K562 (cell line): ENCODE measurements around the gene SPTBN5. TPM values are rescaled to one million over a fixed set of nuclear protein-coding genes. Genes with fewer than 3 reads are reported as not detected.

Experiments
- ATAC-seq: fragments of 200-7000 bp; cut with Tn5 transposase; 3 replicates; pipeline ENCODE4 v1.9.1; 2020; ENCODE audit warnings: moderate library complexity
- BruUV-seq: library from RNA; stranded (reverse); fragments of 400-500 nt; replicated peaks from 2 replicates; lab custom pipeline; 2021; lab: Mats Ljungman, UMichigan
- CTCF ChIA-PET: fragments of 300-600 bp; formaldehyde crosslinking; extraction: SDS; loops from one replicate; lab custom pipeline; 2021; ENCODE audit warnings: low intra/inter-chr PET ratio; lab: Yijun Ruan, JAX
- POLR2A ChIA-PET: fragments of 300-600, 350-650 bp; sonication (Branson Sonifier 250); formaldehyde crosslinking; extraction: SDS; loops from one replicate; lab custom pipeline; 2021; ENCODE audit warnings: antibody characterized with exemption, inconsistent platforms; lab: Yijun Ruan, JAX
- DNase-seq, 4 experiments: peaks; one replicate each; pipeline versions ENCODE4 v3.0.0 to v3.0.0-alpha.2; 2011 to 2018; ENCODE audit warnings: low spot score in 3 of 4, mixed read lengths in 3 of 4; ENCODE audit errors: extremely low read depth in 1 of 4
- FAIRE-seq: peaks from 2 replicates; lab custom pipeline; 2011; peaks lifted over from hg19 to GRCh38; lab: Jason Lieb, UNC
- H2AFZ ChIP-seq: 2 replicates; pipeline ENCODE4 v1.6.0; 2011; ENCODE audit warnings: low read depth, low read length, control low read depth, inconsistent platforms
- H3K27ac ChIP-seq: fragments of 200-600 bp; 3 replicates; pipeline ENCODE4 v1.8.0; 2011; ENCODE audit warnings: low read depth, mild to moderate bottlenecking, control low read depth, inconsistent platforms, low read length, moderate library complexity, mixed read lengths; ENCODE audit errors: extremely low read depth
- H3K27me3 ChIP-seq, 2 experiments: fragments of 300-600 bp in 1 of 2; 2 replicates in 1 of 2; 3 replicates in 1 of 2; pipeline versions ENCODE4 v1.6.0 to v1.8.0; 2011; ENCODE audit warnings: inconsistent platforms in 2 of 2, low read length in 2 of 2, mild to moderate bottlenecking in 1 of 2, mixed read lengths in 1 of 2, moderate library complexity in 1 of 2; ENCODE audit not compliant: control insufficient read depth in 2 of 2, insufficient read depth in 2 of 2
- H3K36me3 ChIP-seq: fragments of 300-600 bp; 3 replicates; pipeline ENCODE4 v1.8.0; 2011; ENCODE audit warnings: mild to moderate bottlenecking, low read length, inconsistent platforms; ENCODE audit not compliant: control insufficient read depth, insufficient read depth
- H3K4me1 ChIP-seq, 2 experiments: fragments of 200-600 bp in 1 of 2; replicated peaks in 1 of 2; 2 replicates in 1 of 2; 3 replicates in 1 of 2; pipeline versions ENCODE4 v1.5.1 to v1.8.0; 2011; ENCODE audit warnings: inconsistent platforms in 2 of 2, low read length in 2 of 2, mild to moderate bottlenecking in 1 of 2, mixed read lengths in 1 of 2, moderate library complexity in 1 of 2; ENCODE audit not compliant: control insufficient read depth in 2 of 2, insufficient read depth in 2 of 2
- H3K4me2 ChIP-seq: 2 replicates; pipeline ENCODE4 v1.6.1; 2011; ENCODE audit warnings: low read length, control low read depth, inconsistent platforms, mixed read lengths; ENCODE audit not compliant: insufficient read depth
- H3K4me3 ChIP-seq: fragments of 200-600 bp; sonication (generic), shearing (Covaris generic); 2 replicates; pipeline ENCODE4 v1.5.1; 2016; ENCODE audit warnings: control low read depth, inconsistent platforms
- H3K79me2 ChIP-seq: fragments of 200-600 bp; 3 replicates; pipeline ENCODE4 v1.8.0; 2011; ENCODE audit warnings: low read length, inconsistent platforms; ENCODE audit not compliant: control insufficient read depth, insufficient read depth
- H3K9ac ChIP-seq, 2 experiments: 2 replicates each; pipeline versions ENCODE4 v1.6.0 to v1.6.1; 2011; ENCODE audit warnings: low read depth in 2 of 2, low read length in 2 of 2, control low read depth in 1 of 2, inconsistent platforms in 1 of 2, mild to moderate bottlenecking in 1 of 2, mixed read lengths in 1 of 2; ENCODE audit not compliant: insufficient read depth in 1 of 2
- H3K9me1 ChIP-seq: one replicate; pipeline ENCODE4 v1.6.0; 2011; ENCODE audit warnings: inconsistent platforms, mild to moderate bottlenecking, low read length, moderate library complexity; ENCODE audit not compliant: control insufficient read depth, insufficient read depth
- H3K9me3 ChIP-seq: replicated peaks from 2 replicates; pipeline ENCODE4 v1.5.1; 2011; ENCODE audit warnings: low read depth, low read length, inconsistent platforms; ENCODE audit not compliant: control insufficient read depth, insufficient read depth
- H4K20me1 ChIP-seq: replicated peaks from 2 replicates; pipeline ENCODE4 v1.6.1; 2011; ENCODE audit warnings: low read length, inconsistent platforms, mixed read lengths; ENCODE audit not compliant: control insufficient read depth, insufficient read depth
- ATF1 ChIP-seq, 2 experiments: fragments of 450-650 bp in 1 of 2; IDR thresholded peaks; 2 replicates each; pipeline ENCODE4 v1.6.1; 2016; ENCODE audit warnings: missing compliant biosample characterization in 1 of 2, missing genetic modification characterization in 1 of 2
- BACH1 ChIP-seq: fragments of 200-800 bp; sonication (Bioruptor generic); IDR thresholded peaks from 2 replicates; pipeline ENCODE4 v1.6.1; 2016; ENCODE audit warnings: missing genetic modification characterization, missing compliant biosample characterization
- CC2D1A ChIP-seq: fragments of 450-650 bp; IDR thresholded peaks from 2 replicates; pipeline ENCODE4 v1.6.1; 2017; ENCODE audit warnings: mild to moderate bottlenecking
- ETV5 ChIP-seq: sonication (generic); formaldehyde crosslinking; IDR thresholded peaks from 2 replicates; pipeline ENCODE4 v1.4.0; 2020; ENCODE audit warnings: low read depth, mild to moderate bottlenecking, missing genetic modification reagents
- HDAC1 ChIP-seq, 2 experiments: fragments of 450-650 bp; IDR thresholded peaks; 2 replicates each; pipeline ENCODE4 v1.6.1; 2016 to 2017; ENCODE audit warnings: inconsistent platforms in 1 of 2, mild to moderate bottlenecking in 1 of 2, moderate library complexity in 1 of 2
- HDAC3 ChIP-seq: fragments of 450-650 bp; IDR thresholded peaks from 2 replicates; pipeline ENCODE4 v1.6.1; 2018; ENCODE audit warnings: borderline replicate concordance, mild to moderate bottlenecking, moderate library complexity; ENCODE audit not compliant: partially characterized antibody
- NONO ChIP-seq, 2 experiments: fragments of 200-400 bp in 1 of 2; fragments of 450-650 bp in 1 of 2; formaldehyde crosslinking in 1 of 2; IDR thresholded peaks; 2 replicates each; pipeline ENCODE4 v1.6.1; 2017; ENCODE audit warnings: low read depth in 2 of 2, mild to moderate bottlenecking in 2 of 2, moderate library complexity in 2 of 2, low read length in 1 of 2
- POLR2AphosphoS5 ChIP-seq: IDR thresholded peaks from 2 replicates; pipeline ENCODE4 v1.6.1; 2011; ENCODE audit warnings: mild to moderate bottlenecking, low read depth, low read length, moderate library complexity; ENCODE audit not compliant: control insufficient read depth, insufficient read depth
- RNF2 ChIP-seq: sonication (generic); IDR thresholded peaks from 2 replicates; pipeline ENCODE4 v1.6.1; 2016
- WGBS: fragments of 100-300 bp; shearing (Covaris generic); methylation state at CpG from one replicate; pipeline ENCODE4 v1.1.6; 2016; ENCODE audit warnings: low coverage, mixed read lengths; ENCODE audit not compliant: insufficient coverage; ENCODE audit errors: missing lambda C conversion rate; 5-methylcytosine and 5-hydroxymethylcytosine counted together
- in situ Hi-C: fragments of 300-500 bp; cut with MboI; formaldehyde crosslinking; loops from 4 replicates; pipeline ENCODE4 v1.15.0; 2018; ENCODE audit warnings: inconsistent platforms, mixed read lengths
- intact Hi-C: fragments of 100-400 bp; cut with micrococcal nuclease; formaldehyde crosslinking; loops from 2 replicates; pipeline ENCODE4 v1.14.2; 2022
- polyA plus RNA-seq, 8 experiments: library from polyadenylated mRNA; depleted of rRNA in 4 of 8; stranded (reverse) in 5 of 8; unstranded in 3 of 8; fragments of >200 nt; fragmentation: Nextera tagmentation in 2 of 8; fragmentation: Illumina TruSeq in 1 of 8; extraction: Ambion mirVana in 2 of 8; extraction: Trizol in 1 of 8; gene quantifications; 2 replicates each; pipeline versions ENCODE4 v1.2.1 to v1.2.3, GENCODE V29; 2011 to 2014; ENCODE audit warnings: inconsistent platforms in 1 of 8, missing spikeins in 1 of 8
- total RNA-seq, 7 experiments: library from RNA; depleted of rRNA in 6 of 7; stranded (reverse); fragments of >200 nt in 6 of 7; fragmentation: Illumina TruSeq in 2 of 7; extraction: Trizol in 2 of 7; gene quantifications; 2 replicates each; pipeline versions ENCODE4 v1.2.1 to v1.2.3, GENCODE V29; 2011 to 2021; ENCODE audit warnings: low replicate concordance in 1 of 7

SPTBN5 gene
- total and polyA plus RNA-seq, 9 of the 15 experiments (the other 6 are each of a cell fraction or from before 2014, with no cell fraction given): 0.02 TPM; not detected in 8

- H3K4me1 ChIP-seq: peaks cover 9 to 11% of the 10 kb centered on the region in 2 experiments; a peak in 4 of 5 replicates
- FAIRE-seq: no peak
- CTCF ChIA-PET: no interaction called here
- intact Hi-C loops: no loop called here
- 62% methylated on average over 5 of the region's 5 CpGs for WGBS
- no peak overlapping the region for H3K4me3 ChIP-seq
- H3K27ac ChIP-seq: no peak overlapping the region
- no peaks in the 10 kb centered on the region for H4K20me1 ChIP-seq
- ATAC-seq: no peak
- H2AFZ ChIP-seq: no peak overlapping the region
- in situ Hi-C loops: no loop called here
- no peaks in the 10 kb centered on the region for H3K79me2 ChIP-seq
- no peaks in the 10 kb centered on the region for H3K9me3 ChIP-seq
- H3K4me2 ChIP-seq: no peak overlapping the region
- POLR2A ChIA-PET: no interaction called here
- no peak for TF ChIP-seq RNF2
- TF ChIP-seq ATF1 (CRISPR knock-in tag; IDR thresholded peaks at IDR 0.05): no peak
- TF ChIP-seq ATF1 (tag; IDR thresholded peaks at IDR 0.05): no peak
- TF ChIP-seq CC2D1A: no peak
- no peak for TF ChIP-seq HDAC3
- TF ChIP-seq ETV5 (CRISPR knock-in tag): no peak
- TF ChIP-seq HDAC1 (IDR thresholded peaks at IDR 0.05): no peak
- no peak for TF ChIP-seq BACH1 (tag)
- no peak for TF ChIP-seq NONO (IDR thresholded peaks at IDR 0.05; ENCODE audit: low read depth in 2 of 2, low read length in 1 of 2)
- TF ChIP-seq POLR2AphosphoS5: no peak
- no peak for DNase-seq
- peaks cover 12% of the 10 kb centered on the region; the same call in 2 of the 3 replicates for H3K36me3 ChIP-seq
- no peaks in the 10 kb centered on the region for H3K27me3 ChIP-seq
- no peaks in the 10 kb centered on the region for H3K9me1 ChIP-seq
- H3K9ac ChIP-seq: no peak overlapping the region
- BruUV-seq: no TSS peak
These were observed 27.8 kb upstream of the SPTBN5 start for GRCh38 chr15:41921639-41922038.
